Measurements from ENCODE around the gene XIRP1.

DNA sequence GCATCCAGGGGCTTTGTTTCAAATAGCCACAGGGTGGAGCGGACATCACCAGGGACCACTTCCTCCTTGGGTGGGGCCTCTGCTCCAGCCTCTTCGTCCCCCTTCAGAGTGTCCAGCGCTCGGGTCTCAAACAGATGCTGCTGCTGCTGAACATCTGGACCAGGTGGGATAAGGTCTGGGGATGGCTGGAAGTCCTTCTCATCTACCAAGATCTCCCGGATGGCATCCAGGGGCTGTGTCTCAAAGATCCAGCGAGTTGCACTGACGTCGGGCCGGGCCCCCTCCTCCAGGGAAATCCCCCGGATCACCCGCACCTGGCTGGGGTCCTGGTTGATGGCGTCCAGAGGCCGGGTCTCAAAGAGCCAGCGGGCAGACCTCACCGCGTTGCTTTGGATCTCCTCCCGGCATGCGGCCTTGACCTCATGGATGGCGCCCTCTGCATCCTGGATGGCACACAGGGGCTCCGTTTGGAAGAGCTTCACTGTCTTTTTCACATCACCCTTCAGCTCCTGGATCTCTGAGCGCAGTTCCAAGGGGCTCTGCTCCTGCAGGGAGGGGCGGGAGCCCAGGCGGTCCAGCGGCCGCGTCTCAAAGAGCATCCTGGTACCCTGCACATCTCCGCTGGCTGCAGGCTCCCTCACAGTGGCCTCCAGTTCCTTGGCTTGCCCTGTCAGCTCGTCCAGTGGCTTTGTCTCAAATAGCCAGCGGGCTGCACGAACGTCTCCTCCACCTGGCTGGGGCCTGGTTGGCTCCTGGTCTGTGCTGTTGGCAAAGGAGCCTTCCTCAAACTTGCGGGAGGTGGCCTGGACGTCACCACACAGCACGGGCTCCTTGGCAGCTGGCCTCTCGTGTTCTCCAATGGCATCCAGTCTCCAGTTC is 3.9 kb downstream of the XIRP1 start:
- no peak for TF ChIP-seq EZH2 (IDR thresholded peaks at IDR 0.05; ENCODE audit: borderline replicate concordance, low read length)
- TF ChIP-seq, protein P1, sequence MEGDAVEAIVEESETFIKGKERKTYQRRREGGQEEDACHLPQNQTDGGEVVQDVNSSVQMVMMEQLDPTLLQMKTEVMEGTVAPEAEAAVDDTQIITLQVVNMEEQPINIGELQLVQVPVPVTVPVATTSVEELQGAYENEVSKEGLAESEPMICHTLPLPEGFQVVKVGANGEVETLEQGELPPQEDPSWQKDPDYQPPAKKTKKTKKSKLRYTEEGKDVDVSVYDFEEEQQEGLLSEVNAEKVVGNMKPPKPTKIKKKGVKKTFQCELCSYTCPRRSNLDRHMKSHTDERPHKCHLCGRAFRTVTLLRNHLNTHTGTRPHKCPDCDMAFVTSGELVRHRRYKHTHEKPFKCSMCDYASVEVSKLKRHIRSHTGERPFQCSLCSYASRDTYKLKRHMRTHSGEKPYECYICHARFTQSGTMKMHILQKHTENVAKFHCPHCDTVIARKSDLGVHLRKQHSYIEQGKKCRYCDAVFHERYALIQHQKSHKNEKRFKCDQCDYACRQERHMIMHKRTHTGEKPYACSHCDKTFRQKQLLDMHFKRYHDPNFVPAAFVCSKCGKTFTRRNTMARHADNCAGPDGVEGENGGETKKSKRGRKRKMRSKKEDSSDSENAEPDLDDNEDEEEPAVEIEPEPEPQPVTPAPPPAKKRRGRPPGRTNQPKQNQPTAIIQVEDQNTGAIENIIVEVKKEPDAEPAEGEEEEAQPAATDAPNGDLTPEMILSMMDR (conservative IDR thresholded peaks at IDR 0.05 in 1 of 2, IDR thresholded peaks at IDR 0.05 in 1 of 2; ENCODE audit: extremely low read depth in 1 of 2, insufficient read depth in 1 of 2, low read depth in 1 of 2, low read length in 2 of 2) = no peak
